Memory B cell (primary cell): Measurements from ENCODE around the gene PITPNM3.

Experiments used
- ATAC-seq: fragments of 150-1000 bp; cut with Tn5 transposase; 2 replicates; pipeline ENCODE4 v1.10.0; 2021; ENCODE audit warnings: low read depth, mild to moderate bottlenecking, moderate library complexity
- DNase-seq, 2 donors: peaks; one replicate each; pipeline ENCODE4 v3.0.0; 2022; ENCODE audit warnings: low spot score in 2 of 2
- H3K27ac Mint-ChIP-seq: one replicate; pipeline ENCODE4 v1.8.0; 2022; ENCODE audit warnings: mild to moderate bottlenecking, moderate library complexity, mixed read lengths
- H3K27me3 Mint-ChIP-seq: one replicate; pipeline ENCODE4 v1.8.0; 2022; ENCODE audit warnings: mixed read lengths
- H3K36me3 Mint-ChIP-seq: one replicate; pipeline ENCODE4 v1.8.0; 2022; ENCODE audit warnings: mild to moderate bottlenecking, mixed read lengths
- H3K4me1 Mint-ChIP-seq: one replicate; pipeline ENCODE4 v1.8.0; 2022; ENCODE audit warnings: mixed read lengths
- H3K4me3 Mint-ChIP-seq: one replicate; pipeline ENCODE4 v1.8.0; 2022; ENCODE audit warnings: mild to moderate bottlenecking, moderate library complexity, mixed read lengths
- H3K9me3 Mint-ChIP-seq: one replicate; pipeline ENCODE4 v1.8.0; 2022; ENCODE audit warnings: mixed read lengths

The PITPNM3 gene

GRCh38 chr17:6551869-6552531 lies 4.4 kb downstream of the PITPNM3 start:
- no peak for ATAC-seq
- Mint-ChIP-seq H3K9me3 (no peaks in the 10 kb centered on the region), H3K4me3 (no peak overlapping the region), H3K27me3 (peaks cover 21% of the 10 kb centered on the region), H3K36me3 (no peaks in the 10 kb centered on the region), H3K4me1 (peaks cover 18% of the 10 kb centered on the region), H3K27ac (no peak overlapping the region)
- DNase-seq: no peak

DNA sequence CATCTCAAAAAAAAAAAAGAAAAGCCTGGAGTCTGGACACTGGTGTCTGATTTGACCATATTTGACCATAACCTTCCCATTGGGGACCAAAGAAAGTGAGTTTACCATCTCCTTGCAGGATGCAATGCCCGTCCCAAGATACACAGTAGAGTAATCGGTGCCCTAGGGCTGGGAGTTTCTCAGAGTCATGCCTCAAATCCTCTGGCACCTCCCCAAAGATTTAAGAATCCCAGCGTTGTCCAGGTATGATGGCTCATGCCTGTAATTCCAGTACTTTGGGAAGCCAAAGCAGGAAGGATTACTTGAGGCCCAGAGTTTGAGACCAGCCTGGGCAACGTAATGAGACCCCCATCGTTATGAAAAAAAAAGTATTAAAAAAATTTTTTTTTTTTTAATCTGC lies 5.0 kb downstream of the PITPNM3 start:
- ATAC-seq: no peak
- Mint-ChIP-seq H3K4me1 (peaks cover 13% of the 10 kb centered on the region), H3K4me3 (no peak overlapping the region), H3K27ac (no peak overlapping the region), H3K36me3 (no peaks in the 10 kb centered on the region), H3K27me3 (peaks cover 19% of the 10 kb centered on the region), H3K9me3 (no peaks in the 10 kb centered on the region)
- DNase-seq: no peak

DNA sequence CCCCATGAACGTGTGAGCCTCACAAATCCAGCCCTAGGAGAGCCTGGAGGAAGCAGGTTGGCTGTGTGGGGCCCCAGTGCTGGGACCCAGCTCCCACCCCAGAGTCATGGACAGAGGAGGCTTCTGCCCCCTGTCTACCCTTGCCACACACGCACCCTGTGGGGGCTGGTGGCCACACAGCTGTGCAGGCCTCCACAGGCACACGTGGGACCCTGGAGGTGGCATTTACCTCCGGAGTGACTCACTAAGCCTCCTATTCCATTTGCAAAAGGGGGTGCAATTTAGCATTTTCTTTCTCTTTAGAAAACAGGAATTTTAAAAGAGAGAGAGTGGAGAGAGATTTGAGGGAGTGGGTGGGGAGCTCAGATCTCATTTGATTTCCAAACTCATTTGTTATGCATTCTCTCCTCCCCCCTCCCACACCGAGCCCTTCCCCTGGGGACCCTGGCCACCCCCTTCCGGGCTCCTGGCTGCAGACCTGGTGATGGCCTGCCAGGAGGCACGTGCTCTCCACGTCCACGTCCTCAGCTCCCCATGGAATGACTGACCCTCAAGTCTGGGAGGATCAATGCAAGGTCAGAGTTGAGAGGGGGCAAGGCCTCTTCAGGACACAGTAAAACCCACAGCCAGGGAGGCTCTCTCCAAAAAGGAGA lies 6.8 kb downstream of the PITPNM3 start:
- ATAC-seq: no peak
- no peak for DNase-seq
- Mint-ChIP-seq H3K4me3 (no peak overlapping the region), H3K9me3 (no peaks in the 10 kb centered on the region), H3K27ac (no peak overlapping the region), H3K4me1 (peaks cover 7% of the 10 kb centered on the region), H3K36me3 (no peaks in the 10 kb centered on the region), H3K27me3 (peaks cover 12% of the 10 kb centered on the region)

DNA sequence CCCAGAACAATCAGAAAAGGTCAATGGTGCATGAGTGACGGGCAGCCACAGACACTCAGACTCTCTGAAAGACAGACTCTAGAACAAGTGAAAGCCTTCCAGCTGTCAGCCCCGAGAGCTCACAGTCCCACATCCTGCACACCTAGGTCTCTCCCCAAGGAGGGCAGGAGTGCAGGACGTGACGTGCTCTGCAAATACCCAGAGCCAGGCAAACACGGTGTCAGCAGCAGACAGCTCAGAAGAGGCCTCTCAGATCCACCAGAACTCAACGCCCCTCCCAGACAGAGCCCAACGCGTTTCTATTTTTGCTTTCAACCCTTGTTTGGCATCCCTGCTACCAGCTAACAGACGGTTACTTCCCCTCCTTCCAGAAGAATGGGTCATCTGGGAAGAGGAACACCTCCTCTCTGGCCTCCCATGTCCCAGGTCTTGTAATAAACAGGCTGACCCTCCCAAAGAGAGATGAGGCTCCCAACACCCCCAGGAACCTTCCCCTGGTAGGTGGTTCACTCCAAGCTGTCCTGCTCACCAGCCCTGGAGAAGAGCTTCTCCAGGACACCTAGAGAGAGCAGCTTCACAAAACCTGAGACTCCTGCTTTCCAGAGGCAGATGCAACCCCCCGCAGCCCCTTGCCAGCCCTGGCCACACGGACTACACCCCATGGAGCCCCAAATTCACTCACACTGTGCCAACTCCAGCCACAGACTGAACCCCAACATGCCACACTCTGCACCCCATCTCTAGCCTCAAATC lies 7.6 kb downstream of the PITPNM3 start:
- peaks cover 7% of the 10 kb centered on the region for H3K27me3 Mint-ChIP-seq
- DNase-seq: no peak
- H3K27ac Mint-ChIP-seq: no peak overlapping the region
- peaks cover 7% of the 10 kb centered on the region for H3K4me1 Mint-ChIP-seq
- no peak overlapping the region for H3K4me3 Mint-ChIP-seq
- H3K36me3 Mint-ChIP-seq: no peaks in the 10 kb centered on the region
- H3K9me3 Mint-ChIP-seq: no peaks in the 10 kb centered on the region
- ATAC-seq: no peak

DNA sequence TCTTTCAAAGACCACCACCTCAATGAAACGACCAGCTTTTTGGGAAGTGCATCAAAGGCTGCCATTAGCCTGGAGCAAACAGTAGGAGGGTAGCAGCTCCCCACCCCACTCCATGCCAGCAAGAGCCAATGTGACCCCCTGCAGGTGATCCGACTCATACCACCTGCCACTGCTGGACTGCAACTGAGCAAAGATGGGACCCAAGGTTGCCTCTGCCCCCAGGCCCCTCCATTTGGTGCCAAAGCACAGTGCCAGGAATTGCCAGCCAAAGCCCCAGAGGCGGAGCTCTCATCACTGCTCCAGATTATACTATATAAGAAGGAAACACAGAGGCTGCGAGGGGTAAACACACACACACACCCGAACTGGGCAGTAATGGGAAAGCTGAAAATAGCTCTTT lies 8.3 kb downstream of the PITPNM3 start:
- Mint-ChIP-seq H3K4me3 (no peak overlapping the region), H3K9me3 (no peaks in the 10 kb centered on the region)

GRCh38 chr17:6547336-6547735 lies 9.0 kb downstream of the PITPNM3 start:
- no peaks in the 10 kb centered on the region for H3K36me3 Mint-ChIP-seq
- DNase-seq (no peak), ATAC-seq (no peak)
- peaks cover 1% of the 10 kb centered on the region for H3K27me3 Mint-ChIP-seq
- no peak overlapping the region for H3K4me3 Mint-ChIP-seq
- H3K27ac Mint-ChIP-seq: no peak overlapping the region
- H3K4me1 Mint-ChIP-seq: peaks cover 7% of the 10 kb centered on the region
- H3K9me3 Mint-ChIP-seq: no peaks in the 10 kb centered on the region

More for the DNA sequence above, 8.3 kb downstream of the PITPNM3 start:
- Mint-ChIP-seq H3K27me3 (peaks cover 1% of the 10 kb centered on the region), H3K36me3 (no peaks in the 10 kb centered on the region), H3K4me1 (peaks cover 7% of the 10 kb centered on the region), H3K27ac (no peak overlapping the region)
- DNase-seq (no peak), ATAC-seq (no peak)

DNA sequence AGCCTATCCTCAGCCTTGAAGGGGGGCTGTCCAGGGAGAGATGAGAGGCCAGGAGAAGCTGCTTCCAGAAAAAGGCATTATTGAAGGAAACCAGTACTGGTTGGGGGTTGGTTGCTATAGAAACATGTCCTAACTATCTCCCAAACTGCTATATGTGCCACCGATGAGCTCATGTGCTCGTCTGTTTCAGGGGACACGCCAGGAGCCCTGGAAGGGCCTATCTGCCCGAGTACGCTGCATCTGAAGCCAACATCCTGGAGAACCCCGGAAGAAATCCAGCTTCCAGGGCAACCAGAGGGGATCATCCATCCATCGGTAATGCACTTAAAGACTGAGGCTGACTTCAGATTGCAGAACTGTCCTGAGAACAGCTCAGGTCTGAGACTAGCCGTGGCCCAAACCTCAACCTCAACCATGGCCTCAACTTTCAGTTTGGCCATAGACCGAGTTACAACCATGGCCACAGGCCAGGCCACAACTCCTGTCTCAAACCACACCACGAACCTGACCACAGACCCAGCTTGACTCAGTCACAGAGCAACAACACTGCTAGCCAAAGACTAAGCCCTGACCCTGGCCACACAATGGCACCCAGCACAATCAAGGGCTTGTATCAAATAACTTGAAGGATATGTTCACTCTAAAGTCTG lies 10.2 kb downstream of the PITPNM3 start:
- ATAC-seq (no peak), DNase-seq (no peak)
- H3K36me3 Mint-ChIP-seq: no peaks in the 10 kb centered on the region

DNA sequence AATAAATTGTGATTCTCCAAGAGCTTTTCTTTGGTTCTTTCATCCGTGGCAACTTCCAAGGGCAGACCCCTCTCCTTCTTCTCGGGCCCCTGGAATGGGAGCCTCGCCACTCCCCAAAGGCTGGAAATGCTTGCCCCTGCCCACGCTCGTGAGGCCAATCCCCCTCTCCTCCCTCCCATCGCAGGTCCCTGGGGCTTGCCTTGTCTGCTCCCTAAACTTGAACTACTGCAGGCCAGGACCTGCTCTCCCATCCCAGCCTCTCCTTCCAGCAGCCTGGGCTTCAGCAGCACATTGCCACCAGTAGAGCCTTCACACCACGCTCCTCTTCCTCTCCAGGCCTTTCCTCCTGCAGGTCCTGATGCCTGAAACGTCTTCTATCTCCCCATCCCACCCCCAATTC lies 11.1 kb downstream of the PITPNM3 start:
- ATAC-seq (no peak), DNase-seq (no peak)
- peaks cover 3% of the 10 kb centered on the region for H3K27me3 Mint-ChIP-seq
- no peak overlapping the region for H3K27ac Mint-ChIP-seq
- no peak overlapping the region for H3K4me3 Mint-ChIP-seq
- H3K36me3 Mint-ChIP-seq: no peaks in the 10 kb centered on the region
- H3K4me1 Mint-ChIP-seq: peaks cover 7% of the 10 kb centered on the region
- no peaks in the 10 kb centered on the region for H3K9me3 Mint-ChIP-seq

More for the DNA sequence above, 10.2 kb downstream of the PITPNM3 start:
- Mint-ChIP-seq H3K9me3 (no peaks in the 10 kb centered on the region), H3K27ac (no peak overlapping the region), H3K4me1 (peaks cover 7% of the 10 kb centered on the region), H3K4me3 (no peak overlapping the region), H3K27me3 (peaks cover 3% of the 10 kb centered on the region)

DNA sequence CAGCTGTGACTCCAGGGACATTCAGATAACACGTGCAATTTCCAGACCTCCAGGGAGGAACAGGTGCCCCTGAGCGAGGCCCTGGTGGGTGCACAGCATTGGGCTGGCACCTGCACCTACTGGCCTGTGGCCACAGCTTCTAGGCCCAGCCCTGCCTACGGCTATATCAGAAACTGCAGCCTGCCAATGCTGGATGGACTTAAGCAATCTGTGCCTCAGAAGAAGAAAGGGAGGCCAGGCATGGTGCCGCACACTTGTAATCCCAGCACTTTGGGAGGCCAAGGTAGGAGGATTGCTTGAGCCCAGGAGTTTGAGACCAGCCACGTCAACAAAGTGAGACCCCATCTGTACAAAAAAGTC lies 12.4 kb downstream of the PITPNM3 start:
- ATAC-seq (no peak), DNase-seq (no peak)
- Mint-ChIP-seq H3K27ac (no peak overlapping the region), H3K9me3 (no peaks in the 10 kb centered on the region), H3K4me1 (peaks cover 7% of the 10 kb centered on the region), H3K4me3 (no peak overlapping the region), H3K36me3 (peaks cover 3% of the 10 kb centered on the region), H3K27me3 (peaks cover 7% of the 10 kb centered on the region)

- no peak overlapping the region for H3K27ac Mint-ChIP-seq
- DNase-seq: no peak
These were observed 13.0 kb downstream of the PITPNM3 start for GRCh38 chr17:6543079-6544010.

DNA sequence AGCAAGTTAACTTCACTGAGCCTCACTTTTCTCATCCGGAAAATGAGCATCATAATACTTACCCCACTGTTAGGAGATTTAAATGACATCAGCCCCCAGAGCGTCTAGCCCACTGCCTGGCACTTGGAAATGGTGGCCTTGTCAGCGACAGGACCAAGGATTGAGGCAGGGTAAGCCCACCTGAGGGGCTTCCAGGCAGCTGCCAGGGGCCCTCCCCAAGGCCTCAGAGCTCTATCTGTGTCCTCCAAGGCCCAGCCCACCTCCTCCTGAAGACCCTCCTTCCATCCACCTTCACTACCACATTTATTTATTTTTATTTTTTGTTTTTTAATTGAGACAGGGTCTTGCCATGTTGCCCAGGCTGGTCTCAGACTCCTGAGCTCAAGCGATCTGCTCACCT lies 13.8 kb downstream of the PITPNM3 start:
- DNase-seq (no peak), ATAC-seq (no peak)
- Mint-ChIP-seq H3K36me3 (peaks cover 4% of the 10 kb centered on the region), H3K4me1 (no peaks in the 10 kb centered on the region), H3K9me3 (no peaks in the 10 kb centered on the region), H3K27me3 (peaks cover 9% of the 10 kb centered on the region), H3K27ac (no peak overlapping the region), H3K4me3 (no peak overlapping the region)

More at GRCh38 chr17:6543079-6544010, 13.0 kb downstream of the PITPNM3 start:
- peaks cover 2% of the 10 kb centered on the region for H3K4me1 Mint-ChIP-seq
- no peaks in the 10 kb centered on the region for H3K9me3 Mint-ChIP-seq
- no peak for ATAC-seq
- H3K4me3 Mint-ChIP-seq: no peak overlapping the region
- H3K36me3 Mint-ChIP-seq: peaks cover 4% of the 10 kb centered on the region
- H3K27me3 Mint-ChIP-seq: peaks cover 9% of the 10 kb centered on the region

DNA sequence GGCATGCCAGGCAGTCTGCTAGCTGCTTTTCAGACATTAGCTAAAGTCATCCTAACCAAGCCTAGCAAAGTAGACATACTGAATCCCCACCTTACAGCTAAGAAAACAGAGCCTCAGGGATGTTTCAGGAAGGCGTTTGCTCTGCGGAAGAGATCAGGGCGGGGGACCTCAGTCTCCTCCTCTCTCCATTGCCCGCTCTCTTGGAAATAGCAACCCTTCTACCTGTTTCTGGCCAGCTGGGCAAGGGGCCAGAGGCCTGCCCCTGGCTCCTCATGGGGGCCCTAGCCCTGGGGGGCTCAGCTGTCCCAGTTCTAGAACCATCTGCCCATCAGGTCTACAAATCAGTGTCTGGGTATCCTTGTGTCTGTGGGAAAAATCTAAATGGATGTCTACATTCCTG lies 14.5 kb downstream of the PITPNM3 start:
- Mint-ChIP-seq H3K27me3 (peaks cover 10% of the 10 kb centered on the region), H3K27ac (no peak overlapping the region), H3K36me3 (peaks cover 4% of the 10 kb centered on the region), H3K9me3 (no peaks in the 10 kb centered on the region), H3K4me1 (no peaks in the 10 kb centered on the region), H3K4me3 (no peak overlapping the region)
- ATAC-seq (no peak), DNase-seq (no peak)

- Mint-ChIP-seq H3K27ac (no peak overlapping the region), H3K9me3 (peaks cover 2% of the 10 kb centered on the region), H3K4me1 (no peaks in the 10 kb centered on the region), H3K27me3 (peaks cover 16% of the 10 kb centered on the region), H3K36me3 (peaks cover 4% of the 10 kb centered on the region), H3K4me3 (no peak overlapping the region)
- DNase-seq: no peak
- ATAC-seq: no peak
These were observed 16.5 kb downstream of the PITPNM3 start for GRCh38 chr17:6539871-6540270.
